Activated T-helper 1 cell treated with anti-CD3 and anti-CD28 coated beads, Interleukin-12 subunit alpha, Interleukin-12 subunit beta, Interleukin-2, Interleukin-4 antibody, amounts not matched to agents 30 ng/mL and 10 ng/mL and 1 ng/mL, durations not matched to agents 14 hours and 24 hours and 36 hours (primary cell): ENCODE data around the gene OR2T8. TPM values are rescaled to one million over a fixed set of nuclear protein-coding genes. Genes with fewer than 3 reads are reported as not detected.

Source experiments
- total RNA-seq: library from RNA; stranded (reverse); gene quantifications from 2 replicates; pipeline ENCODE4 v1.2.3, GENCODE V29; 2022

The OR2T8 gene
- total RNA-seq, 1 donor from 2014 or later, result not detected

Other genes with a start within 250 kb of the OR2T8 start
- not detected in 2 replicates for gene OR13G1, start 240.5 kb upstream of the OR2T8 start, total RNA-seq
- not detected in 2 replicates for gene OR6F1, start 203.6 kb upstream of the OR2T8 start, total RNA-seq
- not detected in 2 replicates for gene OR14K1, start 181.6 kb upstream of the OR2T8 start, total RNA-seq
- gene OR14A2, start 172.1 kb upstream of the OR2T8 start, total RNA-seq, result not detected in 2 replicates
- not detected in 2 replicates for gene OR1C1, start 159.7 kb upstream of the OR2T8 start, total RNA-seq
- gene OR14A16, start 96.1 kb upstream of the OR2T8 start, total RNA-seq, result not detected in 2 replicates
- not detected in 2 replicates for gene OR11L1, start 78.4 kb upstream of the OR2T8 start, total RNA-seq
- gene TRIM58, start 63.1 kb upstream of the OR2T8 start, total RNA-seq, result 0.32 and 0.36 TPM in 2 replicates
- gene OR2W3, start 24.7 kb upstream of the OR2T8 start, total RNA-seq, result 0.22 TPM in 1 of 2 replicates, not detected in the other
- not detected in 2 replicates for gene OR2AJ1, start 4.6 kb downstream of the OR2T8 start, total RNA-seq
- gene OR2L8, start 28.6 kb downstream of the OR2T8 start, total RNA-seq, result 0.21 TPM in 1 of 2 replicates, not detected in the other
- gene OR2AK2, start 45.0 kb downstream of the OR2T8 start, total RNA-seq, result not detected in 2 replicates
- not detected in 2 replicates for gene OR2L5, start 93.4 kb downstream of the OR2T8 start, total RNA-seq
- gene OR2L2, start 109.8 kb downstream of the OR2T8 start, total RNA-seq, result 0.07 and 0.08 TPM in 2 replicates
- gene OR2L3, start 126.6 kb downstream of the OR2T8 start, total RNA-seq, result not detected in 2 replicates
- not detected in 2 replicates for gene OR2L13, start 174.9 kb downstream of the OR2T8 start, total RNA-seq
- gene OR2M5, start 224.9 kb downstream of the OR2T8 start, total RNA-seq, result not detected in 2 replicates